RPMI7951 (cell line): ENCODE data around the gene CFLAR. TPM values are rescaled to one million over a fixed set of nuclear protein-coding genes. Genes with fewer than 3 reads are reported as not detected.

Source experiments
- DNase-seq: peaks from one replicate; pipeline ENCODE4 v3.0.0-alpha.2; 2012; ENCODE audit warnings: low read depth
- total RNA-seq: library from RNA; depleted of rRNA; stranded (reverse); fragments of >200 nt; shearing (Covaris generic); gene quantifications from 2 replicates; pipeline ENCODE4 v1.2.3, GENCODE V29; 2014; rRNA removed

Gene CFLAR
- total RNA-seq, 1 experiment from 2014 or later, result 46.5 TPM

- no peak for DNase-seq
Observed at GRCh38 chr2:201216918-201217317, 101.0 kb downstream of the CFLAR start.

DNA sequence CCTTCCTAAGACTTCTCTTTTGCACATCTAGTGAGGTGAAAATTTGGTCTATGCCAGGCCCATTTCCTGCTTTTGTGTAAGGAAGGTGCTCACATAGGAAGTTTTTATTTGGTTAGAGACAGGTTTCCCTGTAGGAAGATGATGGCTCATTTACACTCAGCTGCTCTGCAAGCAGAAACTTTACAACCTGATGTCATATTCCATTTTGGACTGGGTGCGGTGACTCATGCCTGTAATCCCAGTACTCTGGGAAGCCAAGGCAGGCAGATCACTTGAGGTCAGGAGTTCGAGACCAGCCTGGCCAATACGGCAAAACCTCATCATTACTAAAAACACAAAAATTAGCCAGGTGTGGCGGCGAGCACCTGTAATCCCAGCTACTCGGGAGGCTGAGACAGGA, 102.8 kb downstream of the CFLAR start:
- DNase-seq, result no peak

- DNase-seq, result no peak
Observed at GRCh38 chr2:201219328-201220096, 103.5 kb downstream of the CFLAR start.

DNA sequence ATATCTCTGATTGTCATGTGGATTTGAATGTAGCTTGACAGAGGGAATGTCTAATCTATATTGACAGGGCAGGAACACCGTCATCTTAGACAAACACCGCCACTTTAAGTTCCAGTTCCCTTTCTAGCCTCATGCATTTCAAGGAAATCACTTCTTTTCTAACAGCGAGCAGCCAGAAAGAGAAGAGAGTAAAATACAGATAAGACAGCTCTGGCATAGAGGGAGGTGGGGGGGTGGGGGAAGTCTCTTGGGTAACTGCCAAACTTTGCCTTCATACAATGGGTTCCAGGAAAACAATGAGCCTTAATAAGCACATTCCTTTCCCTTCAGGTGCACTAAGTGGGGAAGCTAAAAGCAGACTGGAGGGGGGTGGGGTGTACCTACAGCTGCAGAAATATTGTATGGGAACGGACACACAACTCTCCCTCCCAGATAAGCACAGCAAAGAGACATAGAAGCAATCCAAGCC, 104.2 kb downstream of the CFLAR start:
- DNase-seq, result no peak

GRCh38 chr2:201223089-201224073, 107.4 kb downstream of the CFLAR start:
- DNase-seq, result no peak

Other genes starting within 250 kb of the CFLAR start
- gene PPIL3, start 227.1 kb upstream of the CFLAR start, total RNA-seq, result 43.8 and 71.6 TPM in 2 replicates
- 91.8 and 107 TPM in 2 replicates for gene NIF3L1, start 226.8 kb upstream of the CFLAR start, total RNA-seq
- gene ORC2, start 152.5 kb upstream of the CFLAR start, total RNA-seq, result 16.8 and 17.1 TPM in 2 replicates
- 7.0 and 7.3 TPM in 2 replicates for gene HYCC2, start 44.5 kb upstream of the CFLAR start, total RNA-seq
- 212 and 224 TPM in 2 replicates for gene NDUFB3, start 44.2 kb upstream of the CFLAR start, total RNA-seq
- 7.4 and 8.5 TPM in 2 replicates for gene CASP10, start 67.0 kb downstream of the CFLAR start, total RNA-seq
- gene CASP8, start 144.4 kb downstream of the CFLAR start, total RNA-seq, result 43.4 and 45.3 TPM in 2 replicates
- 1.3 and 1.5 TPM in 2 replicates for gene FLACC1, start 241.2 kb downstream of the CFLAR start, total RNA-seq